GM19467 (cell line): ENCODE results near the gene PRDM16.

ENCODE experiments used
- ATAC-seq: cut with Tn5 transposase; IDR thresholded peaks from one replicate; pipeline ENCODE4 v1.9.1; 2021; ENCODE audit warnings: mild to moderate bottlenecking, moderate library complexity; ENCODE audit not compliant: unreplicated experiment

PRDM16 gene

DNA sequence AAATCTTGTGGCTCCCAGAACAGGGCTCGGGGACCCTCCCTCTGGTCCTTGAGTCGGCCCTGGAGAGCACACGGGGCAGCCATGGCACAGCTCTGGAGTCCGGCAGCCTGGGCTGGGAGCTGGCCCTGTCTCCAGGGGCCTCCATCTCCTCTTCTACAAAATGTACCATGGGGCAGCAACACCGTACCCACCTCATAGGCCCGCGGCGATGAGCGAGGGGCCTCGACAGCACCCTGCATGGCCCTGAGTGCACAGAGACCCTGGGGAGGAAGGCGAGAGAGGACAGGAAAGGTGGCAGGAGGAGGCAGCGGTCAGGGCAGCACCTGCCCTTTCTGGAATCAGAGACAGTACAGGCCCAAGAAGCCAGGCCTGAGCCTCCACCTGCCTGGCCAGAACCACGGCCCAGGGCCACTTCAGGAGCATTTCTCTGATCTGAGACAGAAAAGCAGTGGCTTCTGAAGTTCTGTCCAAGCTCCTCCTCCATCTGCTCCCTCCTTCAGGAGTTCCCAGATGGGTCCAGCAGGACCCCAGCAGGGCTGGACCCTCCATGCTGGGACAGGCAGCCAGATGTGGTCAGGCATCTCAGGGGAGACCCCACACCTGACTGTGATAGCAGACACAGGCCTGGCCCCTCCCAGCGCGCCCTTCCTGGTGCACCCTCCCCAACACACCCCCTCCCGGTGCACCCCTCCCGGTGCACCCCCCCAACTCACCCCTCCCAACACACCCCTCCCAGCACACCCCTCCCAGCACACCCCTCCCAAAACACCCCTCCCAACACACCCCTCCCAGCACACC is 309.6 kb downstream of the PRDM16 start:
- no peak for ATAC-seq

DNA sequence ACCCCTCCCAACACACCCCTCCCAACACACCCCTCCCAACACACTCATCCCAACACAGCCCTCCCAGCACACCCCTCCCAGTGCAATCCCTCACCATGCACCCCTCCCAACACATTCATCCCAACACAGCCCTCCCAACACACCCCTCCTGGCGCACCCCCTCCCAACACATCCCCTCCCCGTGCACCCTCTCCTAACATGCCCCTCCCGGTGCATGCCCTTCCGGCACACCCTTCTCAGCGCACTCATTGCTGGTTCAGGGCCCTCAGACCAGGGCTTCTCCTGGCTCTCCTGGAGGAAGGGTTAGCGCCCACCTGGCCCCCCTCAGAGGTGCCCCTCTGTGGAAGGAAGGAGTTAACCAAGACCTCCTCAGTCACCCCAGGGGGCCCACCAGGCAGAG is 310.9 kb downstream of the PRDM16 start:
- ATAC-seq = no peak

DNA sequence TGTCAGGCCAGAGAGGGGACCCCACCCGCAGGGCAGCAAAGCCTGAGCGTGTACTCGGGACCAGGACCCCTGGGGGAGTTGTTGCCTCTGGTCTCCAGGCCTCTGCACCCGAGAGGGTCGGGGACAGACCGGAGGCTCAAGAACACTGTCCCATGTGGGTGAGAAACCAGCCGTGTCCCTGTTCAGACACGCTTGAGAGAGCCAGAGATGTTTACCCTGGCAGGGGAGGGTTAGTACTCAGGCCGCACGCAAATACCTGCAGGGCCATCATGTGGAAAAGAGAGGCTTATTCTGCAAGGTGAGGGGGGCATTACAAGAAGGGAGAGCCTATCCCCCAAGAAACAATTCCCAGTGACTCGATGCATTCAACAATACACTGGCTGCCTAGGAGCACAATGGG is 311.5 kb downstream of the PRDM16 start:
- no peak for ATAC-seq

DNA sequence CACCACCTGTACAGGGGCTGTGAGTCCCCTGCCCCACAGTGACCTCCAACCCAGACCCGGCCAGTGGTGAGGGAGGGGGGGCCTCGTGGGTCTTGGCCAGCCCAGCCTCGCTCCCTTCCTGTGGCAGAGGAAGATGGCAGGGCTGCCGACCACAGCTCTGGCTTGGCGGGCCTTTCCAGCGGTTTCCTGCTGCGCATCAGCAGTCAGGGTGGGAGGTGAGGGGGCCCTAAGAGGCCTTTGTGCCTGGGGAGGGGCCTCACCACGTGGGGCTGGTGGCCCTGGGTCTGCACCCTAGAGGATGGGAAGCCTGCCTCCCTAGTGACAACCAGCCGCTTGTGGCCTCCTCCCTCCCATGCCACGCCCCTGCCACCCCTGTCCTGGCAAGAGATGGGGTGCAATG is 312.9 kb downstream of the PRDM16 start:
- no peak for ATAC-seq

- no peak for ATAC-seq
These were observed 313.5 kb downstream of the PRDM16 start for GRCh38 chr1:3382326-3383057.

DNA sequence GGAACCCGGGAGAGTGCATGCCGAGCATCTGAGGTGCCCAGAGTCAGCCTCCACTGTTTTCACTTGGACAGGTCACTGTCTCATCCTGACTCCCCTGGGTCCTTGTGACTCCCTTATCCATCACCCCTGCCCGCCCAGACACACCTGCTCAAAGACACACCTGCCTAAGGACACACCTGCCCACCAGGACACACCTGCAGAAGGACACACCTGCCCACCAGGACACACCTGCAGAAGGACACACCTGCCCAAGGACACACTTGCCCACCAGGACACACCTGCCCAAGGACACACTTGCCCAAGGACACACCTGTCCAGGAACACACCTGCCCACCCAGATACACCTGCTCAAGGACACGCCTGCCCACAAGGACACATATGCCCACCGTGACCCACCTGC is 314.7 kb downstream of the PRDM16 start:
- no peak for ATAC-seq

- ATAC-seq = no peak
These were observed 315.4 kb downstream of the PRDM16 start for GRCh38 chr1:3384407-3384806.

- no peak for ATAC-seq
These were observed 317.4 kb downstream of the PRDM16 start for GRCh38 chr1:3386205-3387002.

DNA sequence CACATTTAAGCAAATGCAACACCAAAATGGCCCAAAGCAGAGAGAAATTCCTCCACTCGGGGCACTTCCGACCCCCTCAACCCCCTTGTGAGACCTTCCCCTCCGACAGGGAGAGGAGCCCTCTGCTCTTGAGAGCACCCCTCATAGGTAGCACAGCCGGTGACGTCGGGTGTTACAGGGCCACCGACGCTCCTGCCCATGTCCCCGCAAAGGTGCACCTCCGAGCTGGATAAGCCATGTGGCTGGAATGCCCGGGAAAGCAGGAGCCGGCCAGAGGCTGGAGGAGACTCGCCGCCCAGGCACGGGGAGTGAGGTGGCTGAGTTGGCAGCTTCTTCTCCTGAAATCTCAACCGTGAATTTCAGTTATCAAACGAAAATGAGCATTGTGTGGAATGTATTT is 318.4 kb downstream of the PRDM16 start:
- ATAC-seq = no peak

- ATAC-seq = no peak
These were observed 320.3 kb downstream of the PRDM16 start for GRCh38 chr1:3389093-3389833.

DNA sequence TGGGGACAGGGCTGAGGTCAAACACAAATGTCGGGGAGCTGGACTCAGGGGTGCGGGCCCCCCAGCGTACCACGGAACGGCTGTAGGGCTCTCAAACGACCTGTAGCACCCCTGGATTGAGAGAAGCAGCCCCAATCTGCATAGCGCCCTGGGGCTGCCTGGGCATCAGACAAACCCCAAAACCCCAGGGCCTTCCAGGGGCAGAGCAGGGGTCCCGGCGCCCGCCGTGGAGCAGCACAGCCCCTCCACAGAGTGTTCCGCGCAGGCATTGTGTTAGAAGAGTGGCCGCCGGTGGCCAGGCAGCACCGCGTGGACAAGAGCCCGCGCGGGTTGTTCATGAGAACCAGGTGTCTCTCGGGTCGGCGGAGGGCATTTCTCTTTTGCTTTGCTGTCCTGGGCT is 321.3 kb downstream of the PRDM16 start:
- ATAC-seq = no peak

GRCh38 chr1:3391711-3392110 is 322.7 kb downstream of the PRDM16 start:
- no peak for ATAC-seq

- no peak for ATAC-seq
These were observed 324.3 kb downstream of the PRDM16 start for GRCh38 chr1:3393024-3393986.

DNA sequence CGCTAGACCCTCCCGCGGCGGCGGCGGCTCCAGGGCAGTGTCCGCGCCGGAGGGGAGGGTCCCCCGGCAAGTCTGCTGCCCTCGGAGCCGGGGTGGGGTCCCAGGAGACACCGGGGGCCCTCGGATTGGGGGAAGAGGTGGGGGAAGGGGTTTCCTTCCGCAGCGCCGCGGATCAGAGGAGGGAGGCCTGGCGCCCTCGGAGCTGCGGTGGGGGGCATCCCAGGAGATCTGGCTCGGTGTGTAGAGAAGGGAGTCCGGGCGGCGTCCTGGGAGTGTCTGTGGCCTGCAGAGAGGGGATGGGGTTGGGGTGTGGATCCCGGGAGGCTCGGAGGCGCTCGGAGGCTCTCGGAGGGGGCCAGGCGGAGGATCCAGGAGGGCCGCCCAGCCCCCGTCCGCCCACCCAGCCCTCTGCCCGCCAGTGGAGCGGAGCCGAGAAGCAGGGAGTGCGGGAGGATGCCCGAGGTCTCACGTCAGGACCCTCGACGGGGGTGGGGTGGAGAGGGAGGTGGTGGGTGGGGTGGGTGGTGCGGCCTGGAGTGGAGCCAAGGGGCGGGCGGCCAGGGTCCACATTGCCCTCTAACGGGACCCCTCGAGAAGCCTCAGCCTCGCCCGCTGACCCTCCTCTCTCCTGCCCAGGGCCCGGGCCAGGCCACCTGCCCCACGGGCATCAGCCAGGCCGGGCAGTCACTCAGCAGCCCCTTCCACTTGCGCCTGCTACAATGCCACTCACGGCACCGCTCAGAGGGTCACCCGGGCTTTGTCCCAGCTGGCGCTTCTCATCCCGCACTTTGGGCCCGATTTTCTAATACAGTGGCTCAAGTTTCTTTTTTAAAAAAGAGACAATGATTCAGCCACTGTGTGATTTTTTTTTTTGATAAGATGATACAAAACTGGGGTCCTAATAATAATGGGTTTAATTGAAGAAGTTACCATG is 325.3 kb downstream of the PRDM16 start:
- no peak for ATAC-seq

DNA sequence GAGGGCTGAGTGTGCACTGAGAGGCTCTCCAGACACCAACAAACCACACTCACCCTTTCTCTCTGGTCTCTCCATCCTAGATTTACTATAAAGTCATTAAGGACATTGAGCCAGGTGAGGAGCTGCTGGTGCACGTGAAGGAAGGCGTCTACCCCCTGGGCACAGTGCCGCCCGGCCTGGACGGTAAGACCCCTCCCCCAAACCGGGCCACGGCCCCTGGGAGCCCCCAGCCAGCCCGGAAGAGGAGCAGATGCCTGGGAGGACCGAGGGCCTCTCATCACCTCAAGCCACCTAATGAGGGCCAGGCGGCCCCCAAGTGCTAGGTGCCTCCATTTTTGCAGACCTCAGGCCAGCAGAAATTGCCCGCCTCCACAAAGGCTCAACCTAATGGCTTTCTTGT is 327.4 kb downstream of the PRDM16 start:
- no peak for ATAC-seq

DNA sequence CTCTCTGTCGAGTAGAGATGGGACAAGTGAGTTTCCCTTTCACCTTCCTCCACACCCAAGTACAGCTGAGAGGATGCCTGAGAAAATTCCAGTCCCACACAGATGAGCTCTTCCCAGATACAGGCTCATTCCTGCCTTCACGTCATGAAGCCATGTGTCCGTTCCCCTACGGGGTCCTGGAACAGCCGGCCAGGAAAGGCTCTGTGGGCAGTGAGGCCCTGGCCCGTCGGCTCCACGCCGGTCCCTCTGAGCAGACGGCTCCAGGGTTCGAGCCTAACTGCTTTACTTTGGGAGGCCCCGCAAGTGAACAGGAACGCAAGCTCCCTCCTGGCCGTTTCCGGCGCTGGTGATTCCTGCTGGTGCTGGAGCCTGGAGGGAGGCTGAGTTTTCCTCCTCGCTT is 328.3 kb downstream of the PRDM16 start:
- no peak for ATAC-seq

DNA sequence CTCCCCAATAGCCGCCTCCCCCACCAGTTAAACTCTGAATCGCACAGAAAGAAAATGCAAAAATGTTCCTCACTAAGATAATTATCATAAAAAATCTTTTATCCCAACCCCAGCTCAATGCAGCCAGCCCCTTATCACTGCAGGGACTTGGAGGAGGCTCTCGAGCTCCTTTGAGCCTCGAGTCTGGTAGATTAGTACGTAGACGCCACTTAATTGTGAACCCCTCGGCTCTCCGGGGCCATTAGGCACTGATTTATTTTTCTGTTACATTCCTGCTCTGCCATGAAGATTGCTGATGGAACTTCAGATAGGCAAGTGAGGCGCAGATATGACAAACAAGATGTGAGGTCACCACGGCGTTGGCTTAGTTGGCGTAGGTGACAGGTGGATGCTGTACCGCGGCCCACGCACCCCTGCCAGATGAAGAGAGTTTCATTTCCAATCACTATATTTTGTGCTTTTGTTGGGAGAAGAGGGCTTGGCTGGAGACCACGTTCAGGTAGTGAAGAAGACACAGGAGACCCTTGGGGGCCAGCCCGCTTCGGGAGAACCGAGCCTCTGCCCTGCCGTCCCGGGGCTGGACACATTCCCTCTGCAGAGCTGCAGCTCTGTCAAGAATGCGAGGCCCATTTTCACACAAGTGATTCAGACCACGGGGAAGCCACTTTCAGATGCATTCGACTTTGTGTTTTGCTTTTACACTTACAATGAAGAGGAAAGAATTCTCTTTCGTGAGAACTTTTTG is 329.6 kb downstream of the PRDM16 start:
- no peak for ATAC-seq

DNA sequence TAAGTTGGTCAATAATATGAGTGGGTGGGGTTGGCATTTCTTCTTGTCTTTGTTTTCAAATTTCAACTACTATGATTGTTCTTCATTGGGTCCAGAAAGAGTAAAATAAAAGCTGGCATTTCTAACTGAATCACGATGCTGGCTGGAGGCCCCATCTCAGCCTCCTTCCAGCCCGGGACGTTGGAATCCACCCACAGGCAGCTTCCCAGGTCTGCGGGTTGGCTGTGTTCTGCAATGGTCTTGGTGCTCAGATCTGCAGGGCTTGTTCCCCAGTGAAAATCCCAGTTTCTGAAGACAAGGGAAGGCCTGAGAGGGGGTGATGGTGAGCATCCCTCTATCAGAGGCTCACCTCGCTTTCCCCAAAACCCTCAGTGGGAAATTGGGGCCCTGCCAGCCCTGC is 330.7 kb downstream of the PRDM16 start:
- no peak for ATAC-seq
